ENCODE data around the gene TUBA1B. TPM values are rescaled to one million over a fixed set of nuclear protein-coding genes. Genes with fewer than 3 reads are reported as not detected.

Gene TUBA1B
- total and polyA plus RNA-seq, 4 donors: 125 to 1,268 (median 243) TPM

GRCh38 chr12:49084438-49084837 lies 46.8 kb downstream of the TUBA1B start (continued):
- no peak for TF ChIP-seq ZBTB33 (IDR thresholded peaks at IDR 0.05)
- TF ChIP-seq RXRA (IDR thresholded peaks at IDR 0.05): no peak
- no peak for TF ChIP-seq ATF3 (IDR thresholded peaks at IDR 0.05)
- TF ChIP-seq FOXA1 (IDR thresholded peaks at IDR 0.05): no peak
- no peak for TF ChIP-seq JUND (IDR thresholded peaks at IDR 0.05)

GRCh38 chr12:49079793-49080192 lies 51.4 kb downstream of the TUBA1B start:
- H3K27ac ChIP-seq (ENCODE audit: low read depth in 1 of 2, low read length in 2 of 2): no peak overlapping the region
- peaks cover 0 to 2% (median 0%) of the 10 kb centered on the region in 4 donors for H3K9me3 ChIP-seq (ENCODE audit: control insufficient read depth in 4 of 4, low read length in 3 of 4)
- no peak for DNase-seq (ENCODE audit: low spot score)
- WGBS: 82% methylated on average over 1 of the region's 1 CpG
- H3K27me3 ChIP-seq (ENCODE audit: control insufficient read depth in 4 of 4, insufficient read depth in 4 of 4, low read length in 3 of 4): no peaks in the 10 kb centered on the region
- H3K36me3 ChIP-seq (ENCODE audit: control insufficient read depth in 4 of 4, insufficient read depth in 3 of 4, low read depth in 1 of 4, low read length in 3 of 4): no peaks in the 10 kb centered on the region
- H3K4me1 ChIP-seq (ENCODE audit: control insufficient read depth in 4 of 4, insufficient read depth in 4 of 4, low read length in 3 of 4): no peaks in the 10 kb centered on the region
- H3K9ac ChIP-seq (ENCODE audit: low read depth in 1 of 2, low read length in 2 of 2): no peak overlapping the region
- no peak overlapping the region for H3K4me3 ChIP-seq (ENCODE audit: low read depth in 1 of 3, low read length in 3 of 3)
- TF ChIP-seq HNF4A (conservative IDR thresholded peaks at IDR 0.05) (no peak), HNF4G (IDR thresholded peaks at IDR 0.05) (no peak), REST (IDR thresholded peaks at IDR 0.05) (no peak), YY1 (IDR thresholded peaks at IDR 0.05) (no peak), GABPA (IDR thresholded peaks at IDR 0.05 in 1 of 2, conservative IDR thresholded peaks at IDR 0.05 in 1 of 2) (no peak), NR2F2 (IDR thresholded peaks at IDR 0.05) (no peak), JUND (IDR thresholded peaks at IDR 0.05) (no peak), FOXA1 (IDR thresholded peaks at IDR 0.05) (no peak), MAX (IDR thresholded peaks at IDR 0.05) (no peak), SP1 (IDR thresholded peaks at IDR 0.05) (no peak), CTCF (IDR thresholded peaks at IDR 0.05; ENCODE audit: low read depth, low read length, missing input control) (no peak), ZBTB33 (IDR thresholded peaks at IDR 0.05) (no peak), ATF3 (IDR thresholded peaks at IDR 0.05) (no peak), RAD21 (IDR thresholded peaks at IDR 0.05) (no peak), RXRA (IDR thresholded peaks at IDR 0.05) (no peak), FOXA2 (IDR thresholded peaks at IDR 0.05) (no peak), TAF1 (conservative IDR thresholded peaks at IDR 0.05) (no peak)
